SK-N-SH treated with all-trans-retinoic acid at 6 μM for 48 hours (cell line): Measurements from ENCODE around the gene CACNG1.

ENCODE experiments used
- ATAC-seq: fragments of 200-7000 bp; cut with Tn5 transposase; 3 replicates; pipeline ENCODE4 v1.9.1; 2020; ENCODE audit warnings: mild to moderate bottlenecking, moderate library complexity
- ARNTL ChIP-seq: fragments of 450-650 bp; formaldehyde crosslinking; IDR thresholded peaks from 2 replicates; pipeline ENCODE4 v1.5.0; 2020; ENCODE audit warnings: low read depth, mild to moderate bottlenecking, moderate library complexity, borderline replicate concordance
- CSDC2 ChIP-seq: fragments of 250-450 bp; sonication (Bioruptor Pico); IDR thresholded peaks from 2 replicates; pipeline ENCODE4 v1.5.0; 2020; ENCODE audit warnings: mild to moderate bottlenecking, moderate library complexity
- CSRNP3 ChIP-seq: fragments of 250-450 bp; sonication (Bioruptor Pico); IDR thresholded peaks from 2 replicates; pipeline ENCODE4 v1.5.1; 2021; ENCODE audit warnings: mild to moderate bottlenecking, moderate library complexity
- GLIS3 ChIP-seq: fragments of 250-450 bp; sonication (Bioruptor Pico); IDR thresholded peaks from 2 replicates; pipeline ENCODE4 v1.5.0; 2020; ENCODE audit warnings: mild to moderate bottlenecking, moderate library complexity
- ISL1 ChIP-seq: fragments of 250-450 bp; sonication (Bioruptor Pico); IDR thresholded peaks from 2 replicates; pipeline ENCODE4 v2.1.2; 2022; ENCODE audit warnings: mild to moderate bottlenecking, moderate library complexity
- OSR1 ChIP-seq: fragments of 250-450 bp; sonication (Bioruptor Pico); IDR thresholded peaks from 2 replicates; pipeline ENCODE4 v1.8.0; 2022; ENCODE audit warnings: moderate library complexity, mild to moderate bottlenecking, inconsistent platforms
- PATZ1 ChIP-seq: fragments of 250-450 bp; sonication (Bioruptor Pico); IDR thresholded peaks from 2 replicates; pipeline ENCODE4 v1.8.0; 2020; ENCODE audit warnings: mild to moderate bottlenecking, moderate library complexity, borderline replicate concordance
- POU6F1 ChIP-seq: fragments of 250-450 bp; sonication (Bioruptor Pico); IDR thresholded peaks from 2 replicates; pipeline ENCODE4 v1.8.0; 2021; ENCODE audit warnings: low read depth, mild to moderate bottlenecking, moderate library complexity, borderline replicate concordance
- PPARA ChIP-seq: fragments of 250-450 bp; sonication (Bioruptor Pico); IDR thresholded peaks from 2 replicates; pipeline ENCODE4 v1.5.0; 2020; ENCODE audit warnings: mild to moderate bottlenecking, borderline replicate concordance
- RARB ChIP-seq: fragments of 250-450 bp; sonication (Bioruptor Pico); IDR thresholded peaks from 2 replicates; pipeline ENCODE4 v1.8.0; 2021; ENCODE audit warnings: mild to moderate bottlenecking, moderate library complexity
- SNAI2 ChIP-seq: fragments of 250-450 bp; sonication (Bioruptor Pico); IDR thresholded peaks from 2 replicates; pipeline ENCODE4 v1.5.0; 2020; ENCODE audit warnings: mild to moderate bottlenecking, moderate library complexity
- TCF4 ChIP-seq: fragments of 250-450 bp; sonication (Bioruptor Pico); IDR thresholded peaks from 2 replicates; pipeline ENCODE4 v1.8.0; 2021; ENCODE audit warnings: mild to moderate bottlenecking, moderate library complexity, borderline replicate concordance
- TOX ChIP-seq: fragments of 250-450 bp; sonication (Bioruptor Pico); IDR thresholded peaks from 2 replicates; pipeline ENCODE4 v1.8.0; 2021; ENCODE audit warnings: mild to moderate bottlenecking, moderate library complexity, borderline replicate concordance
- TSHZ2 ChIP-seq: fragments of 250-450 bp; sonication (Bioruptor Pico); IDR thresholded peaks from 2 replicates; pipeline ENCODE4 v1.5.0; 2020; ENCODE audit warnings: mild to moderate bottlenecking, moderate library complexity
- ZC3H10 ChIP-seq: fragments of 250-450 bp; sonication (Bioruptor Pico); IDR thresholded peaks from 2 replicates; pipeline ENCODE4 v1.5.1; 2021; ENCODE audit warnings: mild to moderate bottlenecking, moderate library complexity
- ZFP3 ChIP-seq: fragments of 250-450 bp; sonication (Bioruptor Pico); IDR thresholded peaks from 2 replicates; pipeline ENCODE4 v1.5.0; 2020; ENCODE audit warnings: mild to moderate bottlenecking, moderate library complexity
- ZFP30 ChIP-seq: fragments of 450-650 bp; formaldehyde crosslinking; IDR thresholded peaks from 2 replicates; pipeline ENCODE4 v1.5.0; 2022; ENCODE audit warnings: mild to moderate bottlenecking, moderate library complexity
- ZNF565 ChIP-seq: fragments of 450-650 bp; formaldehyde crosslinking; conservative IDR thresholded peaks from 2 replicates; pipeline ENCODE4 v1.5.0; 2020; ENCODE audit warnings: low read depth, mild to moderate bottlenecking, moderate library complexity
- ZNF70 ChIP-seq: fragments of 450-650 bp; formaldehyde crosslinking; IDR thresholded peaks from 2 replicates; pipeline ENCODE4 v1.5.0; 2020; ENCODE audit warnings: mild to moderate bottlenecking, moderate library complexity
- ZNF8 ChIP-seq: fragments of 450-650 bp; formaldehyde crosslinking; IDR thresholded peaks from 2 replicates; pipeline ENCODE4 v1.5.0; 2020; ENCODE audit warnings: mild to moderate bottlenecking, moderate library complexity
- TF ChIP-seq, protein P1 (sequence below): fragments of 250-450 bp; sonication (Bioruptor Pico); IDR thresholded peaks from 2 replicates; pipeline ENCODE4 v1.5.1; 2020; ENCODE audit warnings: low read depth, mild to moderate bottlenecking, moderate library complexity

Gene CACNG1

GRCh38 chr17:67078292-67078691 lies 33.9 kb downstream of the CACNG1 start:
- TF ChIP-seq RARB (CRISPR knock-in tag) (no peak), ZFP3 (CRISPR knock-in tag) (no peak), ISL1 (CRISPR knock-in tag) (no peak), ZC3H10 (CRISPR knock-in tag) (no peak), CSRNP3 (CRISPR knock-in tag) (no peak), SNAI2 (CRISPR knock-in tag) (no peak), TCF4 (no peak), POU6F1 (CRISPR knock-in tag) (no peak), ZFP30 (no peak)
- no peak; the same call in 2 of the 3 replicates for ATAC-seq

GRCh38 chr17:67079491-67079890 lies 35.1 kb downstream of the CACNG1 start:
- ATAC-seq, result no peak
- TF ChIP-seq RARB (CRISPR knock-in tag), result no peak
- TF ChIP-seq OSR1, result no peak
- TF ChIP-seq TOX (CRISPR knock-in tag), result no peak
- TF ChIP-seq ZFP3 (CRISPR knock-in tag), result no peak
- no peak for TF ChIP-seq TSHZ2
- no peak for TF ChIP-seq PATZ1

DNA sequence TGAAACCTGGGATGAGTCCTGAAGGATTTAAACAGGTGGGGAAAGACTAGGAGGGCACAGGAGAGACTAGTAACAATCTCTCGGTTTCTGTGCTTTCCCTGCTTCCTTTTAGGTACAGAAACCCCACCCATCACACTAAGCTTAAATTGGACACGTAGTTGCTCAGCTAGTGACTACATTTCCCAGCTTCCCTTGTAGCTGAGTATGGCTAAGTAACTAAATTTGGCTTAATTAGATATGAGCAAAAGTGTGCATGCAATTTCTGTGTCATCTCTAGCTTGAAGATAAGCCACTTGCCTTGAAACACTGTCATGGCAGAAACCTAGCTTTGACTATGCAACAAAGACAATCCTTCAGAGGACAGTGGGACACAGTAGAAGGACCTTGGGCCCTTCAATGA lies 36.5 kb downstream of the CACNG1 start:
- no peak for ATAC-seq
- TF ChIP-seq GLIS3 (CRISPR knock-in tag) (no peak), PATZ1 (no peak), SNAI2 (CRISPR knock-in tag) (no peak), ZFP3 (CRISPR knock-in tag) (no peak), TCF4 (no peak), ZNF70 (CRISPR knock-in tag) (no peak), CSRNP3 (CRISPR knock-in tag) (no peak), TOX (CRISPR knock-in tag) (no peak), CSDC2 (CRISPR knock-in tag) (no peak), ARNTL (no peak), ZC3H10 (CRISPR knock-in tag) (no peak), ISL1 (CRISPR knock-in tag) (no peak), TSHZ2 (no peak), RARB (CRISPR knock-in tag) (no peak), PPARA (CRISPR knock-in tag) (no peak), ZNF8 (no peak), ZNF565 (CRISPR knock-in tag) (no peak), OSR1 (no peak)
- TF ChIP-seq, protein P1, sequence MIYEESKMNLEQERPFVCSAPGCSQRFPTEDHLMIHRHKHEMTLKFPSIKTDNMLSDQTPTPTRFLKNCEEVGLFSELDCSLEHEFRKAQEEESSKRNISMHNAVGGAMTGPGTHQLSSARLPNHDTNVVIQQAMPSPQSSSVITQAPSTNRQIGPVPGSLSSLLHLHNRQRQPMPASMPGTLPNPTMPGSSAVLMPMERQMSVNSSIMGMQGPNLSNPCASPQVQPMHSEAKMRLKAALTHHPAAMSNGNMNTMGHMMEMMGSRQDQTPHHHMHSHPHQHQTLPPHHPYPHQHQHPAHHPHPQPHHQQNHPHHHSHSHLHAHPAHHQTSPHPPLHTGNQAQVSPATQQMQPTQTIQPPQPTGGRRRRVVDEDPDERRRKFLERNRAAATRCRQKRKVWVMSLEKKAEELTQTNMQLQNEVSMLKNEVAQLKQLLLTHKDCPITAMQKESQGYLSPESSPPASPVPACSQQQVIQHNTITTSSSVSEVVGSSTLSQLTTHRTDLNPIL (CRISPR knock-in tag), result no peak
